GM21528 (cell line): ENCODE results near the gene GRIP1.
"Not testable (repeated sequence)": the region's sequence is repeated elsewhere in the genome, so short reads cannot be mapped to it uniquely, and the experiment has no call there.

Experiments used
- ATAC-seq: cut with Tn5 transposase; IDR thresholded peaks from one replicate; pipeline ENCODE4 v1.9.1; 2021; ENCODE audit warnings: mild to moderate bottlenecking, moderate library complexity; ENCODE audit not compliant: unreplicated experiment, low FRiP score

GRIP1 gene

DNA sequence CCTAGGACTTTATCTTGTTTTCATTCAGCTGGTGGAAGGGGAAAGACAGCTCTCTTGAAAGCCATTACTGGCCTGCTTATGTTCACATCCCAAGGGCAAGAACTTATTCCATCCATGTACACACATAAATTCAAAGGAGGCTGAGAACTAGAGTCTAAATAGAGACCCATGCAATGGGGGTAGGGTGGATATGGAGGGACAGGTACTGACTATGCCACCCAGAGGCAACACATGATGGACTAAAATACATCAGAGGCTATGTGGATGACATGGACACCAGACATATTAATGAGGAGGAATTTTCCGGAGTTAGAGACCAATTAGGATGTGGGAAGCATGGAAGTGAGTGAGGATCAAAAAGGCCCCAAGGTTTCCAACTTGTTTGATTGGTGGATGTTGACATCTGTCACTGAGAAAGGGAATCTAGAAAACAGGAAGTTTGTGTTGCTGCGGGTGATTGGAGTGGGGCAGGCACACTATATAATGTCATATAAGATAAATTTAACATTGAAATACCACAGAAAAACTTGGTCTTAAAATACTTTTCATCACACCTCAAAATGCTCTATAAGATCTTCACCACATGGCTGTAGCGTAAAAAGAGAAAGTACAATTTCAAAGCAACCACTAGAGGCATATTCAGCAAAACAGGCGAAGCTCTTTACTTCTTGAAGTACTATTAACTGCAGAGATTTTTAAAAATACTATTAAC lies 130.4 kb downstream of the GRIP1 start:
- ATAC-seq, result no peak

DNA sequence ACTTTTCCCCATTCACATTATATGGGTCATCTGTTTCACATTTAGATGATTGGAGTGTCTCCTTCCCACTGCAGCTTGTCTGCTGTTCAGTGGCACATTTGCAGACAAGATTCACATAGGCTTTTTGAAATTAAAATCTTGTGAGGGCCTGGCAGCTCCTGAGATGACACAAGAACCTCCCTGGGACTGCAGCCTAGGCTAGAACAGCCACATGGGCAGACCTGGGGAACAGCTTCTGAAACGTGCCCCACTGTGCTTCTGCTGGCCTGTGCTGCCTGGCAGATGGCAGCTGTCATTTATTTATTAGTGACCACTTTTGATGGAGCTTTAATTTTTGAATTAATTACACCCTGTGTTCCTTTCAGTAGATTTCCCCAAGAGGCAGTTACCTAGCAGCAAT lies 137.4 kb downstream of the GRIP1 start:
- ATAC-seq, result no peak

DNA sequence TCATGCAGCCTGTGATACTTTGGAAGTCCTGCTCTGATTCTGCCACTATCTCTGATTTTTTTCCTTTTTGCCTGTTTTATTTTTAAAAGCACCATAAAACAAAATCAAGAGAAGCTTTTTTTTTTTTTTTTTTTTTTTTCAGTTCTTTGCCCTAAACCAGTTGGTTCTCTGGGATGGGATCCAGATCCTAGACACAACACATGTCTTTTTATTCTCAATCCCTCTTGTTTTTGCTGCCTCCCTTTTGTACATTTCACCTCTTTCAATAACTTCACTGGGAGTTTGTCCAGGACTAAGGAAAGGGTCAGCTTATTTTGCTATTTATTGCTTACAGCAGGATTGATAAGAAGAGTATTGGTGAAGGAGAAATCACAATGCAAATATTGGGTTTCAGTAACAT lies 139.4 kb downstream of the GRIP1 start:
- no peak for ATAC-seq

DNA sequence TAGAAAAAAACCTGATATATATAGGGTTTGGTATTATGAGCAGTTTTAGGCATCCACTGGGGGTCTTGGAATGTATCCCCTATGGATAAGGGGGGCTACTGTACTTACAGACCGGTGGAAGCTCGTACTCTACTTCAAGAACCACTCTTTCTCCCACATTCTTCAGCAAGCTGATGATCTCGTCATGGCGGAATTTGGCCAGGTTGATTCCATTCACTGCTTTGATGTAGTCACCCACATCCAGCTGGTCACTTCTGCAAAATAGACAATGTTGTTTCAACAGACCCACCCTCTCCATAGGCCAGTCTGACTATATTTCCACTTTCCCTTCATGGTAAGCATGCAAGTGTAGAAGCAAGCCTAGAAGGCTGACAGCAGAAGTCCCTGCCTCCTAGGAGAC lies 139.9 kb downstream of the GRIP1 start:
- ATAC-seq, result no peak

DNA sequence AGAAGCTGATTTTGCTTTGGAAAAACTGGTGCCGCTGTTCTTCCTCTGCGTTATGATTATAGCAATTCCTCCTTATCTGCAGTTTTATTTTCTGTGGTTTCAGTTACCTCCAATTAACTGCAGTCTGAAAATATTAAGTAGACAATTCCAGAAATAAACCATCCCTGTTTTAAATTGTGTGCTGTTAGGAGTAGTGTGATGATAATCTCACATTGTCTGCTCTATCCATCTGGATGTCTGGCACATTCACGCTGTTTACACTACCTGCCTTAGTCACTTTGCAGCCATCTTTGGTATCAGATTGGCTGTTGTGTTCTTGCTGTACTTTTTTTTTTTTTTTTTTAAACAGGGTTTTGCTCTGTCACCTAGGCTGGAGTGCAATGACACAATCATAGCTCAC lies 141.0 kb downstream of the GRIP1 start:
- ATAC-seq, result no peak

DNA sequence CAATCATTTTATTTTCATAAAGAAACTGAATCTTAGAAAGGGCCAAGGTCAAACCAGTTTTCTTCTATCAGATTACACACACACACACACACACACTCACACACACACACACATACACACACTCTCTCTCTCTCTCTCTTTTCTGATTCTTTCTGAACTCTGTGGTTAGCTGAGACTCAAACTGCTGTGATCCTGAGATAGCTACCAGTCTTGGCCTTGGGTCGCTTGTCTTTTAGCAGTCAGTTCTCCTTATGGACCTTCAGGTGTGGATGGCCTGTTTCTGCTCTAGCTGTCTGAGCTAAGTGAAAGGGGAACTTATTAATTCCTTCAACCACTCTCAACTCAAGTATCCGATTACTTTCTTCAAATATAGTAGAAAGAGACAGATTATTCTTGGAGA lies 145.1 kb downstream of the GRIP1 start:
- no peak for ATAC-seq

DNA sequence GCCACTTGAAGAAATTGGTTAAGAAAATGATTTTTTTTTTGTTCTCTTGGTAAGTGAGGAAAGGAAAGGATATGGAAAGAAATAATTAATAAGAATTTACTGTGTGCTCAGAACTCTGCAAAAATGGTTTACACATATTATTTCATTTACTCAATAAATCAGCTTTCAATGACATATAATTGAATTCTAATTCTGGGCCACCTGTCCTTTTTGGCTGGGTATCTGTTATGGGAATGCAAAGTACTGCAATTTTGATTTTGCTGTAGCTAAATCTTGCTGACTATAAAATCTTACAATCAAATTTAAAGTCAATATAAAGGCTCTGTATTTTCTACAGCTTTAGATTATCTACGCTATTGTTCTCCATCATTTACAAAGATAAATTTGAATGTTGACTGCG lies 147.1 kb downstream of the GRIP1 start:
- ATAC-seq, result no peak

DNA sequence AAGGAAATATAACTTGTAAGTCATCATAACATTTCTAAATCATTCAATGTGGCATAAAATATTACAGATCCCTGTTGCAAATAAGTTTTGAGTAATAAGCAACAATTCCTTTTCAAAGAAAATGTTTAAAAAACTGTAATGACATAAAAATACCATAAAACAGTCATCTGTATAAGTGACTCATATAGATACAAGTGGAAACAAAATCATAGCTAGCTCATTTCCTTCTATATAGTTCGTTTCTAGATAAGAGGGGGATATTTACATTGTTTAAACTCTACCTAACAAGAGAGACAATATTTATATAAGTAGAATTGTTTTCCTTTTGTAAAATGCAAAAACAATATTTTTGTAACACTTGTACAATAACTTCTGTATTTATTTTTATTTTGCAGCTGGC lies 148.9 kb downstream of the GRIP1 start:
- ATAC-seq, result no peak

DNA sequence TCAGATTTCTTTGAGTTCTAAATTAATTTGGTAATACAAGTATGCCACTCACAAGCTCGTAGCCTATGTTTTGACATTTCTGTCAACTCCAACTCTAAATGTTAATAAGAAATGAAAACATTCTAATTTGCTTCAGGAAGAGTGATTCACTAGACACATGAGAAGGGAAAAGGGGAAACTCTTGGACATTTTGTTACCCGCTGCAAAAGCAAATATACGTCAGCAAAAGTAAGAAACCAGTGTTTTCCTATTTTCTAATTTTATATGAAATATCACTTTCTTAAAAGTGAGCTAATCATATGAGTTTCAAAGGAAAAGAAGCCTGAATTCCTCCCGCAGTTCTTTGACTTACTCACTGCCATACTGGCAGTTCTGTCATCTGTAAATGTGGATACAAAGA lies 162.3 kb downstream of the GRIP1 start:
- ATAC-seq, result no peak

DNA sequence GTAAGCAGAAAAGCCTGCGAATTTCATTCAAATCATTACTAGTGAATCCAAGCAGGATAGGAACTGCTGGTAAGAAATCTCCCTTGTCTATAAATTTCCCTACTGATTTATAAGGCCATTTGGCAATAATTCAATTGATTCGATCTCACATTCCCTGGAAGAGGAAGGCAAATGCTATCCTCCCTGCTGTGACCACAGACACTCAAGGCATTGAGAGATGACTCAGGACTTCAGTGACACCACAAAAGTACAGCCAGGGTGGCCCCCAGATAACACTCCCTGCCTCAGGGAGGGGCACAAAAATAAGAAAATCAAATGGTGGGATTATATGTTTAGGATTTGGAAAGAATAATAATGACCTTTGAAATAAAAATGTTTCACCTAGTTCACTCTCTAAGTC lies 162.7 kb downstream of the GRIP1 start:
- ATAC-seq, result no peak

DNA sequence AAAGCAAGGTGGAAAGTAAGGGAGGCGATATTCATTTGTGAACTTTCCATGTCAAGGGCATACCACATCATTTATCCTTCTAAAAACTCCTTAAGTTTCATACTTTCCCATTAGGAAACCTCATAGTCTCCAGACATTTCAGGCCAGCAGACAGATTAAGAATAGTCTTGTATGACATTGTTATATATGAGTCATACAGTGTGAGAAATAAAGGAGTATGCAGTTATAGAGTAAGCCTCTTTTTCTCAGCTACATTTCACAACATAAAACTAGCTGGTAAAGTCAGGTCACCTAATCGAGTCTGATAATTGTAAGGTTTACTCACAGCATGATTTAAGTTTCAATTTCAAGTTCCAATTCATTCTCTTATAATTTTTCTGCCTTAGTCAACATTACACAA lies 164.3 kb downstream of the GRIP1 start:
- no peak for ATAC-seq

DNA sequence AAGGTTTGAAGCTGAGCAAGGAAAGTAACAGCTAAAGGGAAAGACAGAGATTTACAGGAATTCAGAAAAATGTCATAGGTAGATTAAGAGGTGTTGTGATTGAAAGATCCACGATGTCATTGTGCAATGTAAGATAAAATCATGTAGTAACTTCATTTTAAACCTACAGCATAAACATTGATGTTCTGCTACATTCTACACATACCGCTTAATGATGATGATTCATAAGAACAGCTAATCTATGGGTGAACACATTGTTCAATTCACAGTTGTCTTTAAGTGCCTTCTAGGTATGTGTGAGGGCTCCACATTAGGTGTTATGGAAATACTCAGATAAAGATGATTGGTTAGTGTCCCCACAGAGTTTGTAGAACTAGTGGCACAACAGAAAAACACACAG lies 170.9 kb downstream of the GRIP1 start:
- ATAC-seq, result no peak

DNA sequence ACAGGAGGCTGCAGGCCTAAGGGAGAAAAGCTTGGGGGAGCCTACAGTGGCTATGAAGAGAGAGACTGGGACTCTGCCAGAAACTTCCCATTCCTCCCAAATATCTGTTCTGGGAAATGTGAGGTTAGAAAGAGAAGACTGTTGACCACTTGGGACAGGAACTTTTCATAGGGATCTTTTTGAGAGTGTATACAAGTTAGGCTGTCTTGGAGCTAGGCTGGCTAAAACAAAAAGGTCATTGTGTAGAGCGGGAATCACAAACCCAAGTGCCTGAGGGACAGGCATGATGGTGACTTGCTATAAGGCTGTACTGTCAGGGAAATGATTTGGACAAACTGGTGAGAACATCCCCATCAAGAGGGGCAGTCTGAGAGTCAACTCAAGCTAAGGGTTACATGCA lies 175.1 kb downstream of the GRIP1 start:
- no peak for ATAC-seq

DNA sequence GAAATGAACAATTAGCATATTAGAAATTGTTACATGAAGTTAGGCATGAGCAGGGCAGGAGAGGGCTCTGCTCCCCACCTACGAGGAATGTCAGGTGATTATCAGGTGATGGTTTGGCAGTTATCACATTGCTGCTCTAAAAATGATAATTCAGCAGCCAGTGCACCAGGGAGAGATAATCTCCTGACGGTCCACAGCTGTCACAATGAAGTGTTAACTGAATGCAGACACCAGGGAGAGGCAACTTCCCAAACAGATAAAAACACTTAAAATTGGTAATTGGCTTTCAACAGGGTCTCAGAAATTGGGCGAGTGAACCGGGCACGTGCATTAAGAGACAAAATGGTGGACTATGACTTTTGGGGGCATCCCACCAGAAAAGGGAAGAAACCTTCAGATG lies 176.0 kb downstream of the GRIP1 start:
- no peak for ATAC-seq

DNA sequence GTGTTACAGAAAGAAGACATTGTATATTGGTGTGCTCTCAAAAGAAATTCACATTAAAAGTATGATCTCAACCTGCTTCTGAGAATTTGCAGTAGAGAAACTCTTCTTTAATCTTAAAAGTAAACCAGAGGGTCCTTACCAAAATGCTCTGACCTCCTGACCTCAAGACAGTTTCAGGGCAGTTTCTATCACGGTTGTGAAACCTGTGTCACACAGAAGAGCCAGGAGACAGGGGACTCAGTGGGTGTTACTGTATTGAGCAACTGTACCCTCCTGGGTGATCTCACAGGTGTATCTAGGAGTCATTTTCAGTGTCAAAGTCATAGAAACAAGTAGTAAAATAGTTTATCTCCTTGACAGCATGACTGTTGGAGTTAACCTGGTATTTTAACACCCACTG lies 178.0 kb downstream of the GRIP1 start:
- ATAC-seq, result peak; percentile 95

DNA sequence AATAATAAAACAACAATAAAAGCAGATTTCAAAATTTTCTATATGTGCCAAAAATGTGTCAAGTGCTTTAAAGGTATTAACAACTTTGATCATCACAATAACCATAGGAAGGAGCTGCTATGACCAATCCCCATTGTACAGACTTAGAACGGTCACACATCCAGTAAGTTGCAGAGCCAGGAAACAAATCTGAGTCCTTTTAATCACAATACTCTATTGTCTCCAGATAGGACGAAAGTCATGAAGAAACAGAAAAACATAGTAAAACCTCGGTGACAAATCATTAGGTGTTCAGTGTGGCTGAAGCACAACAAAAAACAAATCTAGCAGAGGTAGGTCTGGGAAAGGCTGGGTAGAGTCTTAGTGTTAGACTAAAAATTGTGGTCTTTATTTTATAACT lies 178.8 kb downstream of the GRIP1 start:
- no peak for ATAC-seq

DNA sequence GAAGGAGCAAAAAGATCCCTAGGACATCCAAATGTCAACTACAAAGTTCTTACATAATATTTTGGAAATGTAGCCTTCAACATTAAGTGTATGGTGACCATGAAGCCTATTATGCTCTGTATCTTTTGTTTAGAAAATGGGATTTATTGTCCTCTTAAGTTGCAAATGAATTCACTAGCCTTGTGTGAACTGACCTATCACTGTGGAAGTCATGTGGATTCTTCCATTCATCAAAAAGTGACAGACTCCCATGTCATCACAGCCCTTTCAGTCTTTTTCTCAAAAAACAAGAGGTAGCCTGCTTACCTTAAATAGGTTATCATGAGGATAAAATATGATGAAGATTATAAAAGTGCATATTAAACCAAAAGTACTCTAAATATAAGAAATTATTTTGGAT lies 179.9 kb downstream of the GRIP1 start:
- ATAC-seq, result no peak

DNA sequence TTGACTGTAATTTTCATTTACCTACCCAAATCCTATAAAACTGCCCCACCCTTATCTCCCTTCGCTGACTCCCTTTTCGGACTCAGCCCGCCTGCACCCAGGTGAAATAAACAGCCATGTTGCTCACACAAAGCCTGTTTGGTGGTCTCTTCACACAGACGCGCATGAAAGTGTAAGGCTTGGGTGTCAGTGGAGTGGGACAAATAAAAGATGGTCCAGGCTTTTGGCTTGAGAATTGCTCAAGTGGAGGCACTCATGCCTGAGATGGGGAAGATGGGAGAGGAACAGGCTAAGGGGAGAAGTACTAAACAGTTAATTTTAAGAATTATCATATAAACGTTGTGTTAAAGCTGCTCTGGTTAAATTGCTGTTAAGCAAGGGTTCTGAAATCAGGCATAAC lies 180.8 kb downstream of the GRIP1 start:
- not testable (repeated sequence) for ATAC-seq

DNA sequence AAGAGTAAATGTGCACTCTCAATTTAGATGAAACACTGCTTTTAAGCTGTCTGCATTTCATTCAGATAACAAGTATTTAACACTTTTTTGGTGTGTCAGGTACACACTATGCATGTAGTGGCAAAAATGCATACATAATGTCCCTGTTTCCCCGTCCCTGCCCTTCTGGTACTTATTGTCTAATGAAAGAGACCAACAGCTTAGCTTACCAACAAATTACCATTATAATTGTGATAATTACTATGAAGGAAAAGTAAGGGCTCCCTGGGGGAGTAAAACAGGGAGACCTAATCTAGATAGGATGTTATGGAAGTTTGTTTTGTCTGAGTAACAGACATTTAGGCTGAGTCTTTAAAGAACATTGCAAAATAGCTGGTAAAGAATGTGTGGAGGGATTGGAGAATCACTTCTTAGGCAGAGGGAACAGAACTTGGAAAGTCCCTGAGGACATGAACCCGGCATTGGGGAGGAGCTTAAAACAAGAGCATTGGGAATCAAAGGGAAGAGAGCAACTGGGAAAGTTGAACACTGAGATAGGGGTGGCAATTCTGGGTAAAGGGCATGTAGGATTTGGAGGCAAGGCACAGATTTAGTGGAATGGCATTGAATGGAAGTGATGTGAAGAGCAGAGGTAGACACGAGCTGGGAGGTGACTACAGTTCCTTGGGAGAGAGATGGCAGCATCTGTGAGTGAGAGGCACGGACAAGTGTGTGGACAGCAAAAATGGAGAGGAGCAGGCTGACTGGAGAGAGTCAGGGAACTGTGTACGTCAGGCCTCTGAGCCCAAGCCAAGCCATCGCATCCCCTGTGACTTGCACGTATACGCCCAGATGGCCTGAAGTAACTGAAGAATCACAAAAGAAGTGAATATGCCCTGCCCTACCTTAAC lies 181.6 kb downstream of the GRIP1 start:
- ATAC-seq, result no peak

DNA sequence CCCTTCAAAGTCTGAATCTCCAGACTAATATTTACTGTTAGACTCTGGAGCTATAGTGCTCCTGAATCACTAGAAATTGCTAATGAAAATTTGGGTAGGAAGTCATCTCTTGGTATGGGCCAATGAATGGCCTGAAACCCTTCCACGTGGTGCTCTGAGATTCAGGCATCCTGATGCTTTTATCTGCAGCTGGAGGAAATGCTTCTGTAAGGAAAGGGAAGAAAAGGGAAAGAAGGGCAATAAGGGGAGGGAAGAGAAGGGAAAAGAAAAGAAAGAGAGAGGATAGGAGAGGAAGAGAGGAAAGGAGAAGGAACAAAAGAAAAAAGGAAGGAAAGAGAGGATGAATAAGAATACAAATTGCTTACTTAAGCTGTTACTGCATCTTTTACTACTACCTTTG lies 182.3 kb downstream of the GRIP1 start:
- no peak for ATAC-seq

DNA sequence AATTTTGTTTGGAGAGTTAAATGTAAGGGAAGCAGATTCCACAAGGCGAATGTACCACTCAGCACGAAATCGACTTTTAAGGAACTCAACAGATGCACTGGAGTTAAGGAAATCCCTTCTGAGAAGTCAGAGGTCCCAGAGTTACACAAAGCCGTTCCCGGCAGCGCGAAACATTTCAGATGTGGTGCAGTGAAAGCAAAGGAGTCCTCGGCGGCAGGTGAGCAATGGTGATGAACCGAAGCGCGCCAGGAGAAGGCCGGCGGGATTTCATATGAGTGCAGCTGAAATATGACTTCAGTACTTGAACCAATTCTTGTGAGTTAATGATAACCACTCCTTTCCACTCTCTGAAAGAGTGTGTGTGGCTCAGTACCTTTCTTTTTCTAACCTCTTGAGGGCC lies 183.2 kb downstream of the GRIP1 start:
- ATAC-seq, result no peak

DNA sequence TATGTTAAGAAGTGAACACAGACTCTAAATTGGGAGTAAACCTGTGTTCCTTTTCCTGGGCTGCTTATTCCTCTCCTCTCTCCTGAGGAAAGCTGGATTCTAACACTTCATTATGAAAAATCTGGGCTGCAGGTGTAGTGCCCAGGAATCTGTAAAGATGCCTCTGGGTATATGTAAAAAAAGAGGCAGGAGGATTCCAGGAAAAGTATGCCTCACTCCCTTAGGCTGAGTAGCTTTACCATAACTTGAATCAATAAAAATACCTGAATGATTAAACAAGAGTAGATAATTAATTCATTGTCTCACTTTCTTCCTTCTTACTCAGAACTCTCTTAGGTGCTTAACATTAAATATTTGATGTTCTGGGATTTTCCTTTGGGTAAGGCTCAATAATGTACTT lies 185.1 kb downstream of the GRIP1 start:
- no peak for ATAC-seq
